Left lung (tissue), 10 donors: ENCODE results near the gene ABL1. TPM values are rescaled to one million over a fixed set of nuclear protein-coding genes. Genes with fewer than 3 reads are reported as not detected.
A peak's percentile ranks its signal among the peaks of the same experiment; 100 is the strongest.

ENCODE experiments used
- ATAC-seq: fragments of 200-7000 bp; cut with Tn5 transposase; one replicate; pipeline ENCODE4 v1.9.1; 2020; ENCODE audit warnings: moderate library complexity
- DNase-seq, 4 donors: peaks; one replicate each; pipeline ENCODE4 v3.0.0-alpha.2; 2013 to 2020
- H3K27ac ChIP-seq, 2 donors: fragments of 200-600 bp; sonication (generic) in 1 of 2; one replicate each; pipeline versions ENCODE4 v1.5.0 to v1.8.0; 2020 to 2021
- H3K27me3 ChIP-seq, 2 donors: fragments of 200-600 bp; sonication (generic) in 1 of 2; one replicate each; pipeline versions ENCODE4 v1.5.0 to v1.8.0; 2020 to 2021
- H3K36me3 ChIP-seq, 2 donors: fragments of 200-600 bp; sonication (generic) in 1 of 2; one replicate each; pipeline versions ENCODE4 v1.5.0 to v1.8.0; 2020 to 2021
- H3K4me1 ChIP-seq, 2 donors: fragments of 200-600 bp; one replicate each; pipeline ENCODE4 v1.8.0; 2021
- H3K4me3 ChIP-seq, 2 donors: fragments of 200-600 bp; sonication (generic) in 1 of 2; one replicate each; pipeline versions ENCODE4 v1.5.0 to v1.8.0; 2020 to 2021; ENCODE audit warnings: mild to moderate bottlenecking in 1 of 2
- H3K9me3 ChIP-seq, 2 donors: fragments of 200-600 bp; sonication (generic) in 1 of 2; one replicate each; pipeline versions ENCODE4 v1.5.0 to v1.8.0; 2020 to 2021
- intact Hi-C, 2 donors: fragments of 100-400 bp; cut with DNase I; formaldehyde crosslinking; loops; one replicate each; pipeline versions ENCODE4 v1.11.2 to v1.14.2; 2022
- polyA plus RNA-seq, 6 donors: library from polyadenylated mRNA; unstranded; fragments of 120-200 nt; gene quantifications; one replicate each; pipeline ENCODE4 v1.2.1, GENCODE V29; 2013; ENCODE audit not compliant: insufficient read length in 6 of 6
- total RNA-seq, 2 donors: library from RNA; stranded (reverse); fragmentation: NEBNext Ultra II Directional; extraction: Animal tissue kit (Norgen Biotek cat#: 25700); gene quantifications; one replicate each; pipeline ENCODE4 v1.2.1, GENCODE V29; 2021
- TF ChIP-seq, protein P1 (sequence below), 2 donors: fragments of 200-600 bp; sonication (generic) in 1 of 2; IDR thresholded peaks; one replicate each; pipeline versions ENCODE4 v1.5.0 to v1.8.0; 2021; ENCODE audit warnings: antibody characterized with exemption in 2 of 2
- donor health status: DM: no; HTN: yes; CAD: no.
- donor health status: DM: no; HTN: no; CAD: no.

The ABL1 gene
- total and polyA plus RNA-seq, 8 donors: 55.6 to 83.3 (median 72.4) TPM

DNA sequence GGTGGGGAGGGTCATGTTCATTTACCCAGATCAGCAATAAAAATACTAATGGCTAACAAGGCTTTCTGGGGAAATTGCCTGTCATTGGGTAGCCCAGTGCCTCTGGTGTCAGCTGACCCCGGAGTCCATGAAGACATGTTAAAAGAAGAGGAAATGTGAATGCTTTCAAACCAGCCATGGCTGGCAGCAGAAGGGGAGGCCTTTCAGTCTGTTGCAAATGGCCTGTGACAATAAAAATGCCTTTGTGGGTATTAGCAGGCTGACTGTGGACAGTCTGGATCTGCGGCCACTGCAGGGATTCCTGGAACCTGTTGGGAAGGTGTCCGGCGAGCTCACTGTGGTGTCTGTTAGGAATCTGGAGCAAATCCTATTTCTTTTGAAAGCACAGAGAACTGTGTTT, 7.5 kb downstream of the ABL1 start:
- Histone ChIP-seq H3K36me3 (no peaks in the 10 kb centered on the region), H3K9me3 (no peaks in the 10 kb centered on the region), H3K4me1 (peaks cover 30 to 64% of the 10 kb centered on the region in 2 donors), H3K27me3 (no peaks in the 10 kb centered on the region), H3K4me3 (no peak overlapping the region), H3K27ac (no peak overlapping the region)
- TF ChIP-seq, protein P1, sequence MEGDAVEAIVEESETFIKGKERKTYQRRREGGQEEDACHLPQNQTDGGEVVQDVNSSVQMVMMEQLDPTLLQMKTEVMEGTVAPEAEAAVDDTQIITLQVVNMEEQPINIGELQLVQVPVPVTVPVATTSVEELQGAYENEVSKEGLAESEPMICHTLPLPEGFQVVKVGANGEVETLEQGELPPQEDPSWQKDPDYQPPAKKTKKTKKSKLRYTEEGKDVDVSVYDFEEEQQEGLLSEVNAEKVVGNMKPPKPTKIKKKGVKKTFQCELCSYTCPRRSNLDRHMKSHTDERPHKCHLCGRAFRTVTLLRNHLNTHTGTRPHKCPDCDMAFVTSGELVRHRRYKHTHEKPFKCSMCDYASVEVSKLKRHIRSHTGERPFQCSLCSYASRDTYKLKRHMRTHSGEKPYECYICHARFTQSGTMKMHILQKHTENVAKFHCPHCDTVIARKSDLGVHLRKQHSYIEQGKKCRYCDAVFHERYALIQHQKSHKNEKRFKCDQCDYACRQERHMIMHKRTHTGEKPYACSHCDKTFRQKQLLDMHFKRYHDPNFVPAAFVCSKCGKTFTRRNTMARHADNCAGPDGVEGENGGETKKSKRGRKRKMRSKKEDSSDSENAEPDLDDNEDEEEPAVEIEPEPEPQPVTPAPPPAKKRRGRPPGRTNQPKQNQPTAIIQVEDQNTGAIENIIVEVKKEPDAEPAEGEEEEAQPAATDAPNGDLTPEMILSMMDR (IDR thresholded peaks at IDR 0.05): no peak
- intact Hi-C loops: no loop called here
- DNase-seq: no peak
- ATAC-seq: no peak

DNA sequence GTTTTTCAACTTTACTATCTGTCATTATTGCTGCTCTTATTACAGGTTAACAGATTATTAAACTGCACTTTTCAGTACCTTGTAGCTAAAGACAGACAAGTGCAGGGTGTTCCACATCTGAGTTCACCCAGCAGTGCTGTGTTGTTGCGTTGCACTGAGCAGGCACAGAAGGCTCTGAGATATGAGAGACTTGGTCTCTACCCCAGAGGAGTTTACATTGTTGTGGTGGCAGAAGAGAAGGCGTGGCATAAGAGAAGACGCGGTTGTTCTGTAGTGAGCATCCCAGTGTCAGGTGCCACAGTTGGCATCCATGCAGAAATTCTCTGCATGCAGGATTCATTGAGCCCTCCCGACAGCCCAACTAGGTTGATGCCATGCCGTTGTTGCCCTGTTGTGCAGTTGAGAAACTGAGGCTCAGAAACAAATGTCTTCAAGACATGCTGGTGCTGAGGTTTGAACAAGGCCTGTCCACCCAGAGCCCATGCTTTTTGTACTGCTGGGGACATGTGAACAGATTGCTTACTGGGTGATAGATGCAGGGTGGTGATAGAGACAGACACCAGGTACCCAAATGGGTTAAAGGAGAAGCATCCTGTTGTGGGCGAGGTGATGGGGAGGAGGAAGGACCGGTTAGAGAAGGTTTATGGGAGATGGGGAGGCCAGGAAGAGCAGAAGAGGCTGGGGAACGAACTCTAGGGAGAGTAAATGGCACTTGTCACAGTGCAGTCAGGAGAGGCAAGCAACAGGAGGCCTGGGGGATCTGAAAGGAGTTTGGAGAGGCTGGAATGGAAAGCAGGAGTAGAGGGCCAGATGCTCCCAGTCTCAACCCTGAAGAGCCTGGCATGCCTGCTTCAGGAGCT, 8.2 kb downstream of the ABL1 start:
- TF ChIP-seq, protein P1 (IDR thresholded peaks at IDR 0.05): no peak
- Histone ChIP-seq H3K36me3 (no peaks in the 10 kb centered on the region), H3K9me3 (no peaks in the 10 kb centered on the region), H3K27ac (no peak overlapping the region), H3K27me3 (no peaks in the 10 kb centered on the region), H3K4me3 (no peak overlapping the region), H3K4me1 (peaks cover 35 to 66% of the 10 kb centered on the region in 2 donors)
- intact Hi-C loops: no loop called here
- DNase-seq (no peak), ATAC-seq (no peak)

DNA sequence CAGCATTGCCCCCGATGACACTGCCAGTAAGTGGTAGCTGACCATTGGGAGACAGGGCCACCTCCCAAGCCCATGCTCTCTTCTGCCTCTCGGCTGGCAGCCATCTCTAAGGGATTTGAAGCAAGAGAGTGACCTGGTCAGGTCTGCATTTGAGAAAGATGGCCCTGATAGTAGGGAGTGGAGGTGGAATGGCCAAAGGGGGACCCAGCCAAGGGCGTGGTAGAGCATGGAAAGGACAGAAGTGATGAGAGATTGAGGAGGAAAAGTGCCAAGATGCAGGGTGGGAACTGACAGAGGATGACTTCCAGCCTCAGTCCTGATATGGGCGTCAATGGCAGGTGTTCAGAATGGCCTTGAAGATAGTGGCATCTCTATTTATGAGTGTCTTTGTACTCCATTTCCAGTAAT, 9.0 kb downstream of the ABL1 start:
- H3K27ac ChIP-seq: no peak overlapping the region
- peaks cover 33 to 68% of the 10 kb centered on the region in 2 donors for H3K4me1 ChIP-seq
- no peaks in the 10 kb centered on the region for H3K9me3 ChIP-seq
- intact Hi-C loops: no loop called here
- ATAC-seq (no peak), DNase-seq (no peak)
- TF ChIP-seq, protein P1 (IDR thresholded peaks at IDR 0.05): no peak
- H3K36me3 ChIP-seq: no peaks in the 10 kb centered on the region
- H3K4me3 ChIP-seq: no peak overlapping the region
- H3K27me3 ChIP-seq: no peaks in the 10 kb centered on the region

DNA sequence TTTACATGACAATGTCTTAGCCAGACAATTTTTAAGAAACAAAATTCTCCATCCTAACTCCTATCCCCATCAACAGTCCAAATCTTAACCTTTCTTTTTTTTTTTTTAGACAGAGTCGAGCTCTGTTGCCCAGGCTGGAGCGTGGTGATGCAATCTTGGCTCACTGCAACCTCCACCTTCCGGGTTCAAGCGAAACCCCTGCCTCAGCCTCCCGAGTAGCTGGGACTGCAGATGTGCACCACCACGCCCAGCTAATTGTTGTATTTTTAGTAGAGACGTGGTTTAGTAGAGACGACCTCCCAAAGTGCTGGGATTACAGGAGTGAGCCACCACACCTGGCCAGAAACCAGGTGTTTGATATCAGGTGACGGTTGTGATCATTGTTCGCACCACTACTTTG, 10.2 kb downstream of the ABL1 start:
- intact Hi-C loops: no loop called here
- DNase-seq (no peak), ATAC-seq (no peak)
- peaks cover 29 to 64% of the 10 kb centered on the region in 2 donors for H3K4me1 ChIP-seq
- TF ChIP-seq, protein P1 (IDR thresholded peaks at IDR 0.05): no peak
- H3K27ac ChIP-seq: peak overlapping the region; percentile 48 to 90
- H3K4me3 ChIP-seq: no peak overlapping the region
- no peaks in the 10 kb centered on the region for H3K36me3 ChIP-seq
- H3K27me3 ChIP-seq: no peaks in the 10 kb centered on the region
- H3K9me3 ChIP-seq: no peaks in the 10 kb centered on the region

DNA sequence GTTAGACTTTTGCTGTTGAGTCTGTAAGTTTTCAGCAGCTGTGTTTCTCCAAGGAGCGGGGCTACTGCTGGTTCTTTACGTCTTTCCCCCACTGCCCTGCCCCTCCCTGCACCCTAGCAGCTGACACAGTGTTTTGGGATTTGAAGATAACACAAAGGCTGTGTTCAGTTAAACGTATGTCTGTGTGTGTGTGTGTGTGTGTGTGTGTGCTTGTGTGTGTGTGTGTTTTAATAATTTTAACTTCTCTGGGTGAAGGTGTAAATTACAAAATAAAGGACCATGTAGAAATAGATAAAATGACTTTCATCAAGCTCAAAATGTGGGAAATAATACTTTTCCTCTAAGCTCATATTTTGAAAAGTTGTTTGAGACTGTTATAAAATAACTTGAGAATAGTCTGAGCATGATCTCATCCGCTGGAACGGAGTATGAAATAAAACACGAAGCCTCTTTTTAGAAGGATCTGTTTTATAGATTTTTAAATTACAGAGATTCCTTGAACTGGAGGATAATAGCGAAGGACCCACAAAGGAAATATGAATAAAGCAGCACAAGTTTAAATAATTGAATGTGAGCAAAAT, 10.9 kb downstream of the ABL1 start:
- intact Hi-C loops: no loop called here
- peak in 1 of 4 donors; percentile 84 for DNase-seq

More for the DNA sequence above, 10.9 kb downstream of the ABL1 start:
- peaks cover 29 to 64% of the 10 kb centered on the region in 2 donors for H3K4me1 ChIP-seq
- H3K9me3 ChIP-seq: no peaks in the 10 kb centered on the region
- H3K27me3 ChIP-seq: no peaks in the 10 kb centered on the region
- H3K27ac ChIP-seq: peak overlapping the region; percentile 77 to 90
- ATAC-seq: peak; percentile 48
- H3K4me3 ChIP-seq: no peak overlapping the region
- H3K36me3 ChIP-seq: no peaks in the 10 kb centered on the region
- TF ChIP-seq, protein P1 (IDR thresholded peaks at IDR 0.05): no peak
